Prostate gland (tissue), 2 donors: ENCODE data around the gene DCHS2. TPM values are rescaled to one million over a fixed set of nuclear protein-coding genes. Genes with fewer than 3 reads are reported as not detected.

ENCODE experiments used
- DNase-seq: peaks from one replicate; pipeline ENCODE4 v3.0.0-alpha.2; 2019; ENCODE audit warnings: low spot score
- H3K27ac ChIP-seq, 2 donors: fragments of 200-600 bp; sonication (generic); 2 replicates each; pipeline ENCODE4 v1.5.1; 2017 to 2019
- H3K27me3 ChIP-seq: fragments of 200-600 bp; sonication (generic); replicated peaks from 2 replicates; pipeline ENCODE4 v1.5.1; 2019; ENCODE audit not compliant: insufficient read depth
- H3K36me3 ChIP-seq, 2 donors: fragments of 200-600 bp; sonication (generic); 1 replicate in 1 of 2; 2 replicates in 1 of 2; pipeline versions ENCODE4 v1.5.1 to v1.8.1; 2017 to 2019
- H3K4me1 ChIP-seq: fragments of 200-600 bp; sonication (generic); replicated peaks from 2 replicates; pipeline ENCODE4 v1.5.1; 2019
- H3K4me3 ChIP-seq, 2 donors: fragments of 200-600 bp; sonication (generic); 2 replicates each; pipeline ENCODE4 v1.5.1; 2017 to 2019
- H3K9me3 ChIP-seq: fragments of 200-600 bp; sonication (generic); 2 replicates; pipeline ENCODE4 v1.5.1; 2017
- POLR2A ChIP-seq: fragments of 450-650 bp; IDR thresholded peaks from one replicate; pipeline ENCODE4 v1.6.1; 2016; ENCODE audit warnings: antibody characterized with exemption, mild to moderate bottlenecking
- POLR2AphosphoS5 ChIP-seq: sonication (generic); formaldehyde crosslinking; IDR thresholded peaks from one replicate; pipeline ENCODE4 v1.6.1; 2017; ENCODE audit warnings: antibody characterized with exemption
- WGBS: methylation state at CpG from one replicate; pipeline ENCODE4 v1.1.5; 2018; 5-methylcytosine and 5-hydroxymethylcytosine counted together
- intact Hi-C: fragments of 100-400 bp; cut with DNase I; formaldehyde crosslinking; loops from one replicate; pipeline ENCODE4 v1.14.2; 2022
- total RNA-seq, 2 donors: library from RNA; depleted of rRNA; stranded (reverse); fragments of >200 nt; gene quantifications; one replicate each; pipeline ENCODE4 v1.1.0, GENCODE V29; 2016
- TF ChIP-seq, protein P1 (sequence below), 4 experiments: fragments of 200-600 bp in 2 of 4; fragments of 450-650 bp in 2 of 4; sonication (generic) in 2 of 4; IDR thresholded peaks; 1 replicate in 3 of 4; 2 replicates in 1 of 4; pipeline ENCODE4 v1.5.1; 2016 to 2019; ENCODE audit warnings: antibody characterized with exemption in 4 of 4, mild to moderate bottlenecking in 2 of 4, moderate library complexity in 2 of 4

The DCHS2 gene
- total RNA-seq, 2 donors from 2014 or later: 1.8 to 2.2 TPM

GRCh38 chr4:154343651-154344050 is 147.9 kb downstream of the DCHS2 start:
- TF ChIP-seq POLR2A (no peak), POLR2AphosphoS5 (no peak)
- TF ChIP-seq, protein P1, sequence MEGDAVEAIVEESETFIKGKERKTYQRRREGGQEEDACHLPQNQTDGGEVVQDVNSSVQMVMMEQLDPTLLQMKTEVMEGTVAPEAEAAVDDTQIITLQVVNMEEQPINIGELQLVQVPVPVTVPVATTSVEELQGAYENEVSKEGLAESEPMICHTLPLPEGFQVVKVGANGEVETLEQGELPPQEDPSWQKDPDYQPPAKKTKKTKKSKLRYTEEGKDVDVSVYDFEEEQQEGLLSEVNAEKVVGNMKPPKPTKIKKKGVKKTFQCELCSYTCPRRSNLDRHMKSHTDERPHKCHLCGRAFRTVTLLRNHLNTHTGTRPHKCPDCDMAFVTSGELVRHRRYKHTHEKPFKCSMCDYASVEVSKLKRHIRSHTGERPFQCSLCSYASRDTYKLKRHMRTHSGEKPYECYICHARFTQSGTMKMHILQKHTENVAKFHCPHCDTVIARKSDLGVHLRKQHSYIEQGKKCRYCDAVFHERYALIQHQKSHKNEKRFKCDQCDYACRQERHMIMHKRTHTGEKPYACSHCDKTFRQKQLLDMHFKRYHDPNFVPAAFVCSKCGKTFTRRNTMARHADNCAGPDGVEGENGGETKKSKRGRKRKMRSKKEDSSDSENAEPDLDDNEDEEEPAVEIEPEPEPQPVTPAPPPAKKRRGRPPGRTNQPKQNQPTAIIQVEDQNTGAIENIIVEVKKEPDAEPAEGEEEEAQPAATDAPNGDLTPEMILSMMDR (IDR thresholded peaks at IDR 0.05): no peak
- H3K4me3 ChIP-seq: no peak overlapping the region
- H3K27me3 ChIP-seq: no peaks in the 10 kb centered on the region
- no peaks in the 10 kb centered on the region for H3K4me1 ChIP-seq
- DNase-seq: no peak
- H3K27ac ChIP-seq: no peak overlapping the region
- intact Hi-C loops: no loop called here
- no peaks in the 10 kb centered on the region for H3K9me3 ChIP-seq
- no peaks in the 10 kb centered on the region for H3K36me3 ChIP-seq
- WGBS: 90% methylated on average over 3 of the region's 3 CpGs

DNA sequence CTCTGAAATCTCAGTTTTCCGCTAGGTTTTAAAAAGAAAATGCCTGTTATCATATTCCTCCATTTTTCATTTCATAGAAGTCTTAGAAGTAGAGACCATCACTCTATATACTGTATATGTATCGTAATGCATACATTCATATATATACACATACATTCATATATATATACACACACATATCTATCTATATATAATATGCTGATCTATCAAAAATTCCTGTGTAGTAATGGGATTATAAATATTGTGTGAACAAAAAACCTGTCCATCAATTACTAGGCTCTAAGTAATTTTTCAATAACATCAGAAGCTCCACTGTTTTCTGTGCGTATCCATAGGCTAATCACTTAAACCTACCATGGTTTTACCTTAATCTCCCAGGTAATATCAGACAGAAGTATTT is 150.2 kb downstream of the DCHS2 start:
- DNase-seq: no peak
- Histone ChIP-seq H3K36me3 (no peaks in the 10 kb centered on the region), H3K4me1 (no peaks in the 10 kb centered on the region), H3K27me3 (no peaks in the 10 kb centered on the region), H3K27ac (no peak overlapping the region), H3K9me3 (no peaks in the 10 kb centered on the region), H3K4me3 (no peak overlapping the region)
- intact Hi-C loops: no loop called here
- WGBS: 95% methylated on average over 3 of the region's 3 CpGs
- TF ChIP-seq, protein P1 (IDR thresholded peaks at IDR 0.05): no peak
- TF ChIP-seq POLR2A (no peak), POLR2AphosphoS5 (no peak)

DNA sequence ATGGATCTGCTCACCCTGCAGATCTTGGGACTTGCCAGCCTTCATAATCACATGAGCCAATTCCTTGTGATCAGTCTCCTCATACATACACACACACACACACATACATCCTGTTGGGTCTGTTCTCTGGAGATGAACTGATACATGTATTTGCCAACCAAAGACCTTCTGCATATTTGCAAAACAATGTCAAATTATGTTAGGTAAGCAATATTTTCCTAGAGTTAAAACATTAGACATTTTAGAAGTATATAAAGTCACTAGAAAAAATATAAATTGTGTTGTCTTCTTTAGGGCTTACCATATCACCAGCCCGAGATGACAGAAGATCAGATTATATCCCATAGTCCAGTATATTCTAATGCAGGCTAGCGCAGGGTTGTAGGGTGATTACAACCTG is 156.0 kb downstream of the DCHS2 start:
- intact Hi-C loops: no loop called here
- Histone ChIP-seq H3K36me3 (no peaks in the 10 kb centered on the region), H3K4me1 (no peaks in the 10 kb centered on the region), H3K9me3 (no peaks in the 10 kb centered on the region), H3K4me3 (no peak overlapping the region), H3K27ac (no peak overlapping the region), H3K27me3 (no peaks in the 10 kb centered on the region)
- 94% methylated on average over 2 of the region's 2 CpGs for WGBS
- TF ChIP-seq POLR2AphosphoS5: no peak
- TF ChIP-seq, protein P1 (IDR thresholded peaks at IDR 0.05): no peak
- no peak for TF ChIP-seq POLR2A
- no peak for DNase-seq

- TF ChIP-seq, protein P1 (IDR thresholded peaks at IDR 0.05): no peak
- TF ChIP-seq POLR2AphosphoS5 (no peak), POLR2A (no peak)
- 30% methylated on average over 46 of the region's 48 CpGs for WGBS
- no peak overlapping the region for H3K27ac ChIP-seq
- H3K4me1 ChIP-seq: no peaks in the 10 kb centered on the region
- H3K36me3 ChIP-seq: no peaks in the 10 kb centered on the region
- H3K27me3 ChIP-seq: no peaks in the 10 kb centered on the region
- H3K9me3 ChIP-seq: no peaks in the 10 kb centered on the region
- H3K4me3 ChIP-seq: no peak overlapping the region
- intact Hi-C loops: loop anchor here (5.0 kb wide), 1 partner anchor 174 kb away; no protein-coding TSS in a partner anchor
- no peak for DNase-seq
These were observed 158.7 kb downstream of the DCHS2 start for GRCh38 chr4:154332681-154333421.

GRCh38 chr4:154329939-154330338 is 161.7 kb downstream of the DCHS2 start:
- H3K36me3 ChIP-seq: no peaks in the 10 kb centered on the region
- 58% methylated on average over 3 of the region's 3 CpGs for WGBS
- no peaks in the 10 kb centered on the region for H3K9me3 ChIP-seq
- DNase-seq: no peak
- H3K27me3 ChIP-seq: no peaks in the 10 kb centered on the region
- intact Hi-C loops: loop anchor here (5.0 kb wide), 1 partner anchor 177 kb away; no protein-coding TSS in a partner anchor
- TF ChIP-seq POLR2A: no peak
- no peak for TF ChIP-seq POLR2AphosphoS5
- TF ChIP-seq, protein P1 (IDR thresholded peaks at IDR 0.05): no peak
- H3K27ac ChIP-seq: no peak overlapping the region
- H3K4me1 ChIP-seq: no peaks in the 10 kb centered on the region
- no peak overlapping the region for H3K4me3 ChIP-seq
